SK-N-SH treated with all-trans-retinoic acid at 6 μM for 48 hours (cell line): ENCODE data around the gene OR8G1.

Source experiments
- ARNTL ChIP-seq: fragments of 450-650 bp; formaldehyde crosslinking; IDR thresholded peaks from 2 replicates; pipeline ENCODE4 v1.5.0; 2020; ENCODE audit warnings: low read depth, mild to moderate bottlenecking, moderate library complexity, borderline replicate concordance
- OSR1 ChIP-seq: fragments of 250-450 bp; sonication (Bioruptor Pico); IDR thresholded peaks from 2 replicates; pipeline ENCODE4 v1.8.0; 2022; ENCODE audit warnings: moderate library complexity, mild to moderate bottlenecking, inconsistent platforms
- SNAI2 ChIP-seq: fragments of 250-450 bp; sonication (Bioruptor Pico); IDR thresholded peaks from 2 replicates; pipeline ENCODE4 v1.5.0; 2020; ENCODE audit warnings: mild to moderate bottlenecking, moderate library complexity
- TCF4 ChIP-seq: fragments of 250-450 bp; sonication (Bioruptor Pico); IDR thresholded peaks from 2 replicates; pipeline ENCODE4 v1.8.0; 2021; ENCODE audit warnings: mild to moderate bottlenecking, moderate library complexity, borderline replicate concordance
- ZC3H10 ChIP-seq: fragments of 250-450 bp; sonication (Bioruptor Pico); IDR thresholded peaks from 2 replicates; pipeline ENCODE4 v1.5.1; 2021; ENCODE audit warnings: mild to moderate bottlenecking, moderate library complexity
- ZFP3 ChIP-seq: fragments of 250-450 bp; sonication (Bioruptor Pico); IDR thresholded peaks from 2 replicates; pipeline ENCODE4 v1.5.0; 2020; ENCODE audit warnings: mild to moderate bottlenecking, moderate library complexity
- ZFP30 ChIP-seq: fragments of 450-650 bp; formaldehyde crosslinking; IDR thresholded peaks from 2 replicates; pipeline ENCODE4 v1.5.0; 2022; ENCODE audit warnings: mild to moderate bottlenecking, moderate library complexity
- ZNF70 ChIP-seq: fragments of 450-650 bp; formaldehyde crosslinking; IDR thresholded peaks from 2 replicates; pipeline ENCODE4 v1.5.0; 2020; ENCODE audit warnings: mild to moderate bottlenecking, moderate library complexity
- TF ChIP-seq, protein P1 (sequence below): fragments of 250-450 bp; sonication (Bioruptor Pico); IDR thresholded peaks from 2 replicates; pipeline ENCODE4 v1.5.1; 2020; ENCODE audit warnings: low read depth, mild to moderate bottlenecking, moderate library complexity
- TF ChIP-seq, protein P2 (sequence below): fragments of 250-450 bp; sonication (Bioruptor Pico); IDR thresholded peaks from 2 replicates; pipeline ENCODE4 v1.8.0; 2020; ENCODE audit warnings: mild to moderate bottlenecking, moderate library complexity, borderline replicate concordance
- TF ChIP-seq, protein P3 (sequence below): fragments of 250-450 bp; sonication (Bioruptor Pico); IDR thresholded peaks from 2 replicates; pipeline ENCODE4 v1.5.1; 2021; ENCODE audit warnings: mild to moderate bottlenecking, moderate library complexity

DNA sequence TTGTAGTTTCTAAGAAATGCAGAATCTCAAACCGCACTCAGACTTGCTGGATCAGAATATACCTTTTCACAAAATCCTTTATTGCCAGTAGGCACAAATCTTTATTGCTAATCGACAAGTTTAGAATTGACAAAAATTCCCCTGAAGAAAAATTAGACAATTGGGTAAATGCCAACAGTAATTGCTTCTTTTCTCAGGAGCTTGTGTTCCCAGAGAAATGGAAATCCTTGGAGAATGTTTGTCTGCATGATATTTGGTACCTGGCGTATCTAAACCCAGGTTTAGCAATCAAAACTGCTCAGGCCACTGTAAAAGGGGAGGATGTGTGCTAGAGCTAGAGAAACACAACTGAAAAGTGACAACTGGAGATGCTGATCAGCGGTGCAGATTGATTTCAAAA, 15.2 kb downstream of the OR8G1 start, which contains the start of gene OR8G5:
- no peak for TF ChIP-seq ARNTL (CRISPR knock-in tag)
- no peak for TF ChIP-seq ZFP3 (CRISPR knock-in tag)
- TF ChIP-seq, protein P1, sequence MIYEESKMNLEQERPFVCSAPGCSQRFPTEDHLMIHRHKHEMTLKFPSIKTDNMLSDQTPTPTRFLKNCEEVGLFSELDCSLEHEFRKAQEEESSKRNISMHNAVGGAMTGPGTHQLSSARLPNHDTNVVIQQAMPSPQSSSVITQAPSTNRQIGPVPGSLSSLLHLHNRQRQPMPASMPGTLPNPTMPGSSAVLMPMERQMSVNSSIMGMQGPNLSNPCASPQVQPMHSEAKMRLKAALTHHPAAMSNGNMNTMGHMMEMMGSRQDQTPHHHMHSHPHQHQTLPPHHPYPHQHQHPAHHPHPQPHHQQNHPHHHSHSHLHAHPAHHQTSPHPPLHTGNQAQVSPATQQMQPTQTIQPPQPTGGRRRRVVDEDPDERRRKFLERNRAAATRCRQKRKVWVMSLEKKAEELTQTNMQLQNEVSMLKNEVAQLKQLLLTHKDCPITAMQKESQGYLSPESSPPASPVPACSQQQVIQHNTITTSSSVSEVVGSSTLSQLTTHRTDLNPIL (CRISPR knock-in tag): no peak
- TF ChIP-seq, protein P2, sequence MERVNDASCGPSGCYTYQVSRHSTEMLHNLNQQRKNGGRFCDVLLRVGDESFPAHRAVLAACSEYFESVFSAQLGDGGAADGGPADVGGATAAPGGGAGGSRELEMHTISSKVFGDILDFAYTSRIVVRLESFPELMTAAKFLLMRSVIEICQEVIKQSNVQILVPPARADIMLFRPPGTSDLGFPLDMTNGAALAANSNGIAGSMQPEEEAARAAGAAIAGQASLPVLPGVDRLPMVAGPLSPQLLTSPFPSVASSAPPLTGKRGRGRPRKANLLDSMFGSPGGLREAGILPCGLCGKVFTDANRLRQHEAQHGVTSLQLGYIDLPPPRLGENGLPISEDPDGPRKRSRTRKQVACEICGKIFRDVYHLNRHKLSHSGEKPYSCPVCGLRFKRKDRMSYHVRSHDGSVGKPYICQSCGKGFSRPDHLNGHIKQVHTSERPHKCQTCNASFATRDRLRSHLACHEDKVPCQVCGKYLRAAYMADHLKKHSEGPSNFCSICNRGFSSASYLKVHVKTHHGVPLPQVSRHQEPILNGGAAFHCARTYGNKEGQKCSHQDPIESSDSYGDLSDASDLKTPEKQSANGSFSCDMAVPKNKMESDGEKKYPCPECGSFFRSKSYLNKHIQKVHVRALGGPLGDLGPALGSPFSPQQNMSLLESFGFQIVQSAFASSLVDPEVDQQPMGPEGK (CRISPR knock-in tag): no peak
- TF ChIP-seq ZFP30 (CRISPR knock-in tag): no peak
- TF ChIP-seq, protein P3, sequence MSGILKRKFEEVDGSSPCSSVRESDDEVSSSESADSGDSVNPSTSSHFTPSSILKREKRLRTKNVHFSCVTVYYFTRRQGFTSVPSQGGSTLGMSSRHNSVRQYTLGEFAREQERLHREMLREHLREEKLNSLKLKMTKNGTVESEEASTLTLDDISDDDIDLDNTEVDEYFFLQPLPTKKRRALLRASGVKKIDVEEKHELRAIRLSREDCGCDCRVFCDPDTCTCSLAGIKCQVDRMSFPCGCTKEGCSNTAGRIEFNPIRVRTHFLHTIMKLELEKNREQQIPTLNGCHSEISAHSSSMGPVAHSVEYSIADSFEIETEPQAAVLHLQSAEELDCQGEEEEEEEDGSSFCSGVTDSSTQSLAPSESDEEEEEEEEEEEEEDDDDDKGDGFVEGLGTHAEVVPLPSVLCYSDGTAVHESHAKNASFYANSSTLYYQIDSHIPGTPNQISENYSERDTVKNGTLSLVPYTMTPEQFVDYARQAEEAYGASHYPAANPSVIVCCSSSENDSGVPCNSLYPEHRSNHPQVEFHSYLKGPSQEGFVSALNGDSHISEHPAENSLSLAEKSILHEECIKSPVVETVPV: no peak
- TF ChIP-seq ZC3H10: no peak
- no peak for TF ChIP-seq ZNF70
- TF ChIP-seq SNAI2 (CRISPR knock-in tag): no peak
- TF ChIP-seq OSR1: no peak
- no peak for TF ChIP-seq TCF4 (CRISPR knock-in tag)
